CD14-positive monocyte (primary cell): ENCODE measurements around the gene CKAP4. TPM values are rescaled to one million over a fixed set of nuclear protein-coding genes. Genes with fewer than 3 reads are reported as not detected.

ENCODE experiments used
- DNase-seq, 3 donors: peaks; one replicate each; pipeline ENCODE4 v3.0.0-alpha.2; 2011 to 2022
- H2AFZ ChIP-seq: 2 replicates; pipeline ENCODE4 v1.6.0; 2012; ENCODE audit warnings: mild to moderate bottlenecking, low read depth, low read length, inconsistent platforms; ENCODE audit not compliant: insufficient read depth, poor library complexity, severe bottlenecking
- H3K27ac ChIP-seq, 2 donors: 1 replicate in 1 of 2; 2 replicates in 1 of 2; pipeline ENCODE4 v1.5.1; 2012 to 2013; ENCODE audit warnings: low read length in 2 of 2, control low read depth in 1 of 2, inconsistent platforms in 1 of 2, low read depth in 1 of 2, mild to moderate bottlenecking in 1 of 2
- H3K27me3 ChIP-seq, 2 donors: one replicate each; pipeline versions ENCODE4 v1.6.0 to v1.6.1; 2011 to 2013; ENCODE audit warnings: low read length in 2 of 2; ENCODE audit not compliant: control insufficient read depth in 2 of 2, insufficient read depth in 2 of 2
- H3K36me3 ChIP-seq, 2 donors: replicated peaks in 1 of 2; 1 replicate in 1 of 2; 2 replicates in 1 of 2; pipeline versions ENCODE4 v1.5.1 to v1.6.1; 2012 to 2013; ENCODE audit warnings: low read length in 2 of 2, control low read depth in 1 of 2, inconsistent platforms in 1 of 2, mild to moderate bottlenecking in 1 of 2; ENCODE audit not compliant: insufficient read depth in 2 of 2, control insufficient read depth in 1 of 2
- H3K4me1 ChIP-seq, 2 donors: 1 replicate in 1 of 2; 2 replicates in 1 of 2; pipeline versions ENCODE4 v1.5.1 to v1.6.1; 2012 to 2013; ENCODE audit warnings: low read length in 2 of 2, control low read depth in 1 of 2, inconsistent platforms in 1 of 2, mild to moderate bottlenecking in 1 of 2, moderate library complexity in 1 of 2; ENCODE audit not compliant: insufficient read depth in 2 of 2, control insufficient read depth in 1 of 2
- H3K4me2 ChIP-seq: replicated peaks from 2 replicates; pipeline ENCODE3; 2012; ENCODE audit warnings: low read length, moderate library complexity, mild to moderate bottlenecking; ENCODE audit not compliant: poor library complexity, severe bottlenecking; ENCODE audit errors: extremely low read depth
- H3K4me3 ChIP-seq, 3 experiments: fragments of 200-600 bp in 1 of 3; sonication (generic) in 1 of 3; replicated peaks in 1 of 3; 1 replicate in 2 of 3; 2 replicates in 1 of 3; pipeline ENCODE4 v1.5.1; 2011 to 2013; ENCODE audit warnings: low read length in 3 of 3, mild to moderate bottlenecking in 3 of 3, control low read depth in 2 of 3, low read depth in 2 of 3, inconsistent platforms in 1 of 3, moderate library complexity in 1 of 3
- H3K79me2 ChIP-seq: 2 replicates; pipeline ENCODE4 v1.6.0; 2012; ENCODE audit warnings: mild to moderate bottlenecking, control low read depth, inconsistent platforms, low read length, moderate library complexity; ENCODE audit not compliant: insufficient read depth
- H3K9ac ChIP-seq: 2 replicates; pipeline ENCODE4 v1.6.0; 2017; ENCODE audit warnings: low read length, mild to moderate bottlenecking; ENCODE audit not compliant: insufficient read depth, poor library complexity, severe bottlenecking
- H3K9me3 ChIP-seq, 2 donors: replicated peaks in 1 of 2; 1 replicate in 1 of 2; 2 replicates in 1 of 2; pipeline versions ENCODE4 v1.5.1 to v1.6.1; 2012 to 2013; ENCODE audit warnings: low read length in 2 of 2, control low read depth in 1 of 2; ENCODE audit not compliant: control insufficient read depth in 1 of 2, insufficient read depth in 1 of 2
- H4K20me1 ChIP-seq: 2 replicates; pipeline ENCODE4 v1.6.0; 2012; ENCODE audit warnings: mild to moderate bottlenecking, low read length, control low read depth, moderate library complexity; ENCODE audit not compliant: insufficient read depth
- H3K27ac Mint-ChIP-seq, 7 donors: one replicate each; pipeline ENCODE4 v1.8.0; 2020; ENCODE audit warnings: mild to moderate bottlenecking in 7 of 7, mixed read lengths in 7 of 7, moderate library complexity in 6 of 7, inconsistent platforms in 2 of 7
- H3K27me3 Mint-ChIP-seq, 3 donors: one replicate each; pipeline ENCODE4 v1.8.0; 2021 to 2022; ENCODE audit warnings: low read depth in 3 of 3, mild to moderate bottlenecking in 3 of 3, mixed read lengths in 3 of 3, moderate library complexity in 3 of 3, inconsistent platforms in 1 of 3
- H3K36me3 Mint-ChIP-seq, 2 donors: one replicate each; pipeline ENCODE4 v1.8.0; 2020; ENCODE audit warnings: mixed read lengths in 2 of 2, inconsistent platforms in 1 of 2, mild to moderate bottlenecking in 1 of 2
- H3K4me1 Mint-ChIP-seq: one replicate; pipeline ENCODE4 v1.8.0; 2020; ENCODE audit warnings: mild to moderate bottlenecking, mixed read lengths
- H3K4me3 Mint-ChIP-seq, 2 donors: one replicate each; pipeline ENCODE4 v1.8.0; 2020; ENCODE audit warnings: mild to moderate bottlenecking in 2 of 2, mixed read lengths in 2 of 2, moderate library complexity in 1 of 2
- H3K9me3 Mint-ChIP-seq, 7 donors: one replicate each; pipeline ENCODE4 v1.8.0; 2020 to 2022; ENCODE audit warnings: mixed read lengths in 7 of 7, mild to moderate bottlenecking in 6 of 7, moderate library complexity in 6 of 7, inconsistent platforms in 2 of 7
- WGBS: methylation state at CpG from one replicate; pipeline ENCODE4 v1.1.5; 2013; ENCODE audit warnings: missing lambda C conversion rate; ENCODE audit not compliant: insufficient coverage; 5-methylcytosine and 5-hydroxymethylcytosine counted together
- intact Hi-C, 2 donors: fragments of 100-400 bp; cut with micrococcal nuclease; formaldehyde crosslinking; loops; one replicate each; pipeline versions ENCODE4 v1.15.0 to v1.15.1; 2023
- polyA plus RNA-seq, 3 donors: library from polyadenylated mRNA; depleted of rRNA in 1 of 3; unstranded in 2 of 3; stranded (reverse) in 1 of 3; fragments of 300-500 nt in 2 of 3; fragments of >200 nt in 1 of 3; fragmentation: Illumina TruSeq in 2 of 3; gene quantifications; 1 replicate in 2 of 3; 2 replicates in 1 of 3; pipeline ENCODE4 v1.2.3, GENCODE V29; 2012 to 2021
- TF ChIP-seq, protein P1 (sequence below): fragments of 200-600 bp; IDR thresholded peaks from one replicate; pipeline ENCODE4 v1.8.0; 2022; ENCODE audit warnings: antibody characterized with exemption, mild to moderate bottlenecking

Gene CKAP4
- polyA plus RNA-seq, 3 donors = 46.9 to 59.4 (median 55.9) TPM

GRCh38 chr12:106271575-106272505 is 24.0 kb upstream of the CKAP4 start:
- Histone ChIP-seq H3K27me3 (no peaks in the 10 kb centered on the region), H4K20me1 (no peaks in the 10 kb centered on the region), H3K9me3 (no peaks in the 10 kb centered on the region), H3K4me3 (no peak overlapping the region), H3K4me1 (peaks cover 44 to 72% of the 10 kb centered on the region in 2 donors), H3K9ac (no peak overlapping the region), H3K36me3 (no peaks in the 10 kb centered on the region), H3K79me2 (no peaks in the 10 kb centered on the region), H2AFZ (no peak overlapping the region), H3K27ac (no peak overlapping the region), H3K4me2 (no peak overlapping the region)
- Mint-ChIP-seq H3K4me3 (no peak overlapping the region), H3K9me3 (peaks cover 0 to 6% (median 3%) of the 10 kb centered on the region in 7 donors), H3K27ac (peak overlapping the region in 2 of 7 donors; percentile 8 to 45), H3K4me1 (peaks cover 65% of the 10 kb centered on the region), H3K27me3 (peaks cover 0 to 6% (median 0%) of the 10 kb centered on the region in 3 donors), H3K36me3 (no peaks in the 10 kb centered on the region)
- TF ChIP-seq, protein P1, sequence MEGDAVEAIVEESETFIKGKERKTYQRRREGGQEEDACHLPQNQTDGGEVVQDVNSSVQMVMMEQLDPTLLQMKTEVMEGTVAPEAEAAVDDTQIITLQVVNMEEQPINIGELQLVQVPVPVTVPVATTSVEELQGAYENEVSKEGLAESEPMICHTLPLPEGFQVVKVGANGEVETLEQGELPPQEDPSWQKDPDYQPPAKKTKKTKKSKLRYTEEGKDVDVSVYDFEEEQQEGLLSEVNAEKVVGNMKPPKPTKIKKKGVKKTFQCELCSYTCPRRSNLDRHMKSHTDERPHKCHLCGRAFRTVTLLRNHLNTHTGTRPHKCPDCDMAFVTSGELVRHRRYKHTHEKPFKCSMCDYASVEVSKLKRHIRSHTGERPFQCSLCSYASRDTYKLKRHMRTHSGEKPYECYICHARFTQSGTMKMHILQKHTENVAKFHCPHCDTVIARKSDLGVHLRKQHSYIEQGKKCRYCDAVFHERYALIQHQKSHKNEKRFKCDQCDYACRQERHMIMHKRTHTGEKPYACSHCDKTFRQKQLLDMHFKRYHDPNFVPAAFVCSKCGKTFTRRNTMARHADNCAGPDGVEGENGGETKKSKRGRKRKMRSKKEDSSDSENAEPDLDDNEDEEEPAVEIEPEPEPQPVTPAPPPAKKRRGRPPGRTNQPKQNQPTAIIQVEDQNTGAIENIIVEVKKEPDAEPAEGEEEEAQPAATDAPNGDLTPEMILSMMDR = no peak
- 100% methylated on average over 1 of the region's 5 CpGs for WGBS
- DNase-seq = no peak
- intact Hi-C loops = no loop called here

DNA sequence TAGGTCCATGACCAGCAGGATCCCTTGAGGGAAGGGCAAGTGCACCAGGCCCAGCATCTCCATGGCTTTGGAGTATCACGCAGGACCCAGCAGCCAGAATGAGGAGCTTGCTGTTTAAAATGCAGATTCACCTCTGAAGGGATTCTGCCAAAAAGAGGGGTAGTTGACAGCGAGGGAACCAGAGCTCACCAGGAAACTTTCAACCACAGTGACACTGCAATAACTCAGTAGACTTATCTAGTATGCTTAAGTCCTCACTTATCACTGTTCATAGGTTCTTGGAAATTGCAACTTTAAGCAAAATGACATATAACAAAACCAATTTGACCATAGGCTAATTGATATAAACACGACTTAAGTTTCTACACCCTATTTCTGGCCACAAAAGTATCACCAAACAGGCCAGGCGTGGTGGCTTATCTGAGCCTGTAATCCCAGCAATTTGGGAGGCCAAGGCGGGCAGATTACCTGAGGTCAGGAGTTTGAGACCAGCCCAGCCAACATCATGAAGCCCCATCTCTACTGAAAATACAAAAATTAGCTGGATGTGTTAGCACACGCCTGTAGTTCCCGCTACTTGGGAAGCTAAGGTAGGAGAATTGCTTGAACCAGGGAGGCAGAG is 21.4 kb upstream of the CKAP4 start:
- DNase-seq = peak in 2 of 3 donors; percentile 57 to 68
- Mint-ChIP-seq H3K4me1 (peaks cover 59% of the 10 kb centered on the region), H3K36me3 (no peaks in the 10 kb centered on the region), H3K27ac (peak overlapping the region; percentile 50 to 89 (median 78)), H3K27me3 (peaks cover 0 to 6% (median 0%) of the 10 kb centered on the region in 3 donors), H3K9me3 (peaks cover 0 to 6% (median 3%) of the 10 kb centered on the region in 7 donors), H3K4me3 (peak overlapping the region in 1 of 2 donors; percentile 40)
- Histone ChIP-seq H3K4me3 (peak overlapping the region in 1 of 3 experiments; percentile 12), H3K79me2 (no peaks in the 10 kb centered on the region), H3K27me3 (no peaks in the 10 kb centered on the region), H3K27ac (peak overlapping the region; percentile 24 to 52), H3K4me1 (peaks cover 40 to 65% of the 10 kb centered on the region in 2 donors), H3K9ac (no peak overlapping the region), H4K20me1 (no peaks in the 10 kb centered on the region), H3K4me2 (no peak overlapping the region), H2AFZ (no peak overlapping the region), H3K9me3 (no peaks in the 10 kb centered on the region), H3K36me3 (no peaks in the 10 kb centered on the region)
- 0% methylated on average over 2 of the region's 7 CpGs for WGBS
- intact Hi-C loops = no loop called here
- TF ChIP-seq, protein P1 = no peak
